CMK (cell line): ENCODE results near the gene PCK1.

Source experiments
- DNase-seq: peaks from one replicate; pipeline ENCODE4 v3.0.0-alpha.2; 2010; ENCODE audit warnings: low read depth

Gene PCK1

DNA sequence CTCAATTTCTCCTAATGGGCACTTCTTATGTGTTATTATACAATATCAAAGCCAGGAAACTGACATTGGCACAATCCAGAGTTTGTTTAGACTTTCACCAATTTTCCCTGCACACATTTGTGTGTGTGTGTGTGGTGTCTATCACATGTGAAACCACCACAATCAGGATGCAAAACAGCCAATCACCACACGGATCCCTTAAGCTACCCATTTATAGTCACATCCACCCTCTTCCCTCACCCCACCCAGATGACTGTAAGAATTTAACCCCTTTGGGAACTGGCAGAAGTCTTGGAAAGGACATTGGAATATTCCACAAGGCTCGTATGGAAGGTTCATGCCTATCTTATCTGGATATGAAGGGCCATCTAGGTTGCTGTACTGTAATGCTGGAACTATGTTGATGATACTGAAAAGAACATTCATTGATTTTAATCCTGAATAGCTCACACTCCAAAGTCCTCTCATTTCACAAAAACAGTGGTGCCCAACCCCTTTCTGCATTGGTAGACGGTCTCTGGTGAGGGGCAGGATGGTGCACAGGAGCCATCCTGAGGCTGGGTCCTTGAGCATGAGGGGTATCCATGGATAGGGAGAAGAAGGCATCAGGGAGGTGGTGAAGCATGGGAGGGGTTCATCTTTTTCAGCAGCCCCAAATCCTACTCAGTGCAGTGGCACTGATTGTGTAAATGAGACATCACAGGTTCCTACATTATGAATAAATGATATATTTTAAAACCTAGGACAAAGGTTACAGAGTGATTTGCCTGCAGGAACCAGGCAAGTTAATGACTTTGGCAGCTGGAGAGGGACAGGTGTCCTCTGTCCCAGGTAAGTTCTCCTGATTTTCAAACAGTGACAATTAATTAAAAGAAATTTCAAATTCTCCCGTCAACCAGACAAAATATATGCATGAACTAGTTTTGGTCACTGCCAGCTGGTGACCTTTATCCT, 23.9 kb upstream of the PCK1 start:
- DNase-seq, result no peak

DNA sequence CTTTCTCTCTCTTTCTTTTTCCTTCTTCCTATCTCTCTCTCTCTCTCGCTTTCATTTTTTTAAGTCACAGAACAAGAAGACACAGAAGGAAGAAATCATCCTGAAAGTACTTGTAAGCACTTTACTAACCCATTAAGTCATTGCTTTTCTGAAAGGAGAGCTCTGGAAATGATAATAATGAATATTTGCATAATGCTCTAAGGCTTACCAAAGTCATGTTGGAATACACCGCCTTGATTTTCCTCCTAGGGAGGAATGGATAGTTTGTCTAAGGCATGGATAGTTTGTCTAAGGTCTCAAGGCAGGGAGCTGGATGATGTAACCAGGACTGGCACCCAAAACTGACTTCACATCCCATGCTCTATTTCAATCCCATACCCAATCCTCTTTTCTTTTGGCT, 23.1 kb upstream of the PCK1 start:
- DNase-seq, result no peak

DNA sequence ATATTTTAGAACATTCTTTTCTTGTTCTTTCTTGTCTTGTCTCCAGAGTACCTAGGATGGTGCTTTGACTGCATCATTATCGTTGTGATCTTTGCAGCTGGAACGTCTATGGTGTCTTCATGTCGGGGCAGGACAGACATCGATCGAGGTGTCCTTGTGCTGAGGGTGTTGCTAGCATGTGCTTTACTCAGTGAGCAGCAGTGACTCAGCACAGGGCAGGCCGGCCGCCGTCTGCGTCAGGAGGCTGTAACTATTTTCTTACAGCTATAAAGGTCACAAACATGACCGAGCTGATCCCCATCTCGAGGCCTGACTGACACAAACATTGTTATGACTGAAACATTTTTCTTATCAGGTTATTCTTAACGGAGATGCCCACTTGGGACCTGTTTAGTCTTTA, 21.0 kb upstream of the PCK1 start:
- no peak for DNase-seq

DNA sequence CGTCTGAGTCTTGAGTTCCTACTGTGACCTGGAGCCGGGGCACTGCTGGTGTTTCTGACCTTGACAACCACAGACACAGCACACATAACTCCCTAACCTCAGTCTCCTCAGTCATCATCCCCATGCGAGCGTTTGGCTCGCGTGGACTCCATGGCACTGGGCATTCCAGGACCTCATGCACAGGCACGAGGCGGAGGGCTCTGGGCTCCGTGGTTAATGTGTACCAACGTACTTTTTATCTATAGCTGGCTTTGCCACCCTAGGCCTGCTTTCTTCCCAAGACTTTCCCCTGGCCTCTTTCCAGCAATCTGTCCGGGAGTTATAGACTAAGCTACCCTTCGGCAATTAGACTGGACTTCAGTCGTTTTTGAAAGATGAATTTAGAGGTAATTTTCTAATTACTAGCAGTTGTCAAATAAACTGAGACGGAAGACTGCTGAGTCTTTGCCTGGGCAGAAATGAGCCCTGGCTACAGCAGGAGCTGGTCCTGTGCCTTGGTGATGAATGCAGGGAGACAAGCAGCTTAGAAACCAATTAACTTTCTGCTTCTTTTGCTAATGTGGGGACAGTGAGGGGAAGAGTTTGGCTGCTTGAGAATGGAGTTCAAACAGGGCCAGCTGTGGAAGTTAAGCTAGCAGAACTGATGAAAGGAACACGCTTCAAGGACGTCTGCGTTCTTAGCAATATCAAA, 19.9 kb upstream of the PCK1 start:
- no peak for DNase-seq

DNA sequence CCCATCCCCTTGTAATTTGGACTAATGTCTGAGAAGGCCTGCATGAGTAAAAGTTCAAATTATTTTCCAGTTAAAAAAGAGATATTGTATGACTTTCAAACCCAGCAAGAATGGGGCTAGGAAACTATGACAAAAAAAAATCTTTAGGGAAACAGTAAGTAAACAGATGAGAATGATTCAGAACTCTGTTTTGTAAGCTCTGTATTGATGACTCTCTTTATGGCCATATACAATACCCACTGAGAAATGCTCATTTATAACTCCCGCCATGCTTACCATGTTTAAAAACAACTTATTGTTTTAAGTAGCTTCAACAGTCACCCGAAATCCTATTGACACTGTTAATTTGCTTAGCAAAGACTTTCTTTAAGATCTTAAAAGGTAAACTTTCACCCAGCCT, 17.2 kb upstream of the PCK1 start:
- DNase-seq, result no peak

DNA sequence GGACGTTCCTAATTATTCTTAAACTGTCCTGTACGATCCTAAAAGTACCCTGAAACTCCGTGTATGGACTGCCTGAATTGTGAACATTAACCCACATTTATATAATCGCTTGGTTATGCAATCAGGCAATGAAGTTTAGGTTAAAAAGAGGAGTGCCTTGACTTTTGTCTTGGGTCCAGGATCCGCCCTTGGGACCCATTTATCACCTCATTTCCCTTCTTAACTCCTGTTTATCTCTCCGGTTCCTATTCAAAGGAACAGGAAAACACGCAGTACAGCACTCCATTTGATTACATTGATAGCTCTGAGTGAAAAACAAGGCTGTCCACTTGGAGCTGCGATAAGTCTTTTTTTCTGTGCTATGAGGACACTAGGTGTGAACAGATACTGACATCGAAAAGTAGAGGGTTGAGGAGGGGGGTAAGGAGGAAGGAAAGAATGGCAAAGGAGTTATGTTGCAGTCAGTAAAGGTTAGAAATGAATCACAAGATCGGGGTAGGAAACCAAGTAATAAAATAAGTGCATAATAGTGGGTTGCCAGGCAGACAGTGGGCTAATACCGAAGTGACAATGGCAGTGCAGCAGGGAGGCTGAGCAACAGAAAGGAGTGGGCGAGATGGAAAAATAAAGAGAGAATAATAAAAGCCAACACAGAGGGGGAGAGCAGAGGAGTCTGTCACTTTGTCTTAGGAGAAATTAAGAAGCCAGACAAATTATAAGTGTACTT, 15.9 kb upstream of the PCK1 start:
- DNase-seq, result no peak

DNA sequence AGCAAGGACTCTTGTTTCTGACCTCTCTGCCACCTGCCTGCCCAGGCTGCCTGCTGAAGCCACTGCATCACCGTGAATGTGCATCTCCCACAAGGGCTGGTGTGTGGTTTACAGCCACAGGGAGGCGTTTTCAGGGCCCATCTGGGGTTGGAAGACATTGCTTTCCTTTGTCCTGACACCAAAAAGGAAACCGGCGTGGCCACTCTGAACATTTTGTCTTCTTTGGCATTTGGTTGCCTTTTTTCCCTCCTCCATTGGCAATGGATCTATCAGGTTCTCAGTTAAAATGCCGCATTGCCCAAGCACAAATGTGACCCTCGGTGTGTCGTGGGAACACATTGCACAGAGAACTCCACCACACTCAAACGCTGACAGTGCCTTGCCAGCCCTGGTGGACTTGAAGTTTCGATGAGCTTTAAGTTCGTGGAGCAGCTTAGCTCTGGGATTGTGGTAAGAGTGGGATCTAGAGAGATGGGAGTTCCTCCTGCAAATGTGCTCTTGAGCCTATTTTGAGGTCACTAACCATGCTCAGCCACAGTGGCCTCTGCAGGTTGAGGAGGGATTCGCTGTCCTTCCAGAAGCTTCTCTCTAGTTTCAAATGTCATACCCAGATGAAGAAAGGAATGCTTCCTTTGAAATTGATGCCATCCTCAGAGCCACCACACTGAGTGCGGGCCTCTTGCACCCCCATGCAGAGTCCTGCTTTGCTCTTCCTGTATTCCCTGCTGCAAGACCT, 14.8 kb upstream of the PCK1 start:
- DNase-seq, result no peak

DNA sequence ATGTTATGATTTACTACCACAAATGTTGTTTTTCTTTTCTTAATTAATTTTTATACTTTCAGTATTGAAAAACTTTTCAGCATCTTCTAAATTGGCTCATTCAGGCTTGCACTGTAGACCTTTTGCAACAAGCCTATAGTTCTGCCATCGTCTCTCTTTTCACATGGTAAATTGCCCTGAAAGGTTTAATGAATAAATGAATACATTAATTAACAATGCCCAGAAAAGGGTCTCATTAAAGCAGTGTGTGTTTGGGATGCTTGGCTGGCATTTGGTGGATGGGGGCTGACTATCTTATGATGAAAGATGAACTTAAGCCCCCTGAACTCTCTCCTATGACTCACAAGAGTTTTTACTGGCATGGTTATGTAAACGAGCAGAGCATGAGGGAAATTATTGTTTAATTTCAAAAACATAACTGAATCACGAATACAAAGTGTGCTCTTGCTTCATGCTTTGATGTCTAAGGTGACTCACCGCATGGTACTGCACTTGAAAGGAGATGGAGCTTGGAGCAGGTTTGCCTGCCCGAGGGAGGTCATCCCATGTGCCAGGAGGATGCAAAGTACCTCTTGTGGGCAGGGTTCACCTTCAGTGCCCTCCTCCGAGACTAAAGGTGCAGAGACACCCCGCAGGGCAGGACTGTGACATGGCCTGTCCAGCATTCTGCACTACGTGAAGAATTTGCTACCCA, 13.8 kb upstream of the PCK1 start:
- DNase-seq, result no peak

DNA sequence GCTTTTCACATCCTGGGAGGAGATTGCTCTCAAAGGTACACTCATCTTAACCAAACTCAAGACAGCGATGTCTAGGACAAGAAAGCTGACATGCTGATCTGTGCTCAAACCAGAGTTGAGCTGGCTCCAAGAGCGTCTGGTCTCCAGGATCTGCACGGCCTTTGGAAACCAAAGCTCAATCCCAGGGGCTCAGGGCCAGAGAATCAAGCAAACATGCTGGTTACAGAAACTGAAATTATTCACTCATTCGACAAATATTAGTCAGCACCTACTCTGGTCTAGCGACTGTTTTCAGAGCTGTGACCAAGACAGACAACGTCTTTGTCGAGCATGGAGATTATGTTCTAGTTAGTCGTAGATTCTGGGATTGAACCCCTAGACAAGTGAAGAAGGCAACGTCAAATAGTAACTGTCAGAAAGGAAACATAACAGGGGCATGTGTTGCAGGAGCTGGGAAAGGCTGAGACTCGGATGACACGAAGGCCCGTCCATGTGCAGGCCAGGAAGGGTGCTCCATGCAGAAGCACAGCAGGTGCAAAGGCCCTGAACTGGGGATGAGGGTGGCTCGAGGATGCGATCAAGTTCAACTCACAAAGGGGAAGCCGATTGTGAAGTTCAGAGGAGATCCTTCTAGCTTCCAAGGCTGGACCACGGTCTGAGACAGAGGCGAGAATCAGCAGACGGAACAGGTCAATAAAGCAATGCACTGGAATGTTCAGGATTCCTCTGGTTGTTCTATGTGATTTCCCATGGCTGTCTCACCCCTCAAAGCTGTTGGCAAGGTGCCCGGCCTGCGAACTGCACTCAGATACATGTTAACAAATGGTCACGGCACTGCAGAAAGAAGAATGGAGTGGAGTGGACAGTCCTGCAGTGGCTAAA, 12.5 kb upstream of the PCK1 start:
- DNase-seq, result no peak

DNA sequence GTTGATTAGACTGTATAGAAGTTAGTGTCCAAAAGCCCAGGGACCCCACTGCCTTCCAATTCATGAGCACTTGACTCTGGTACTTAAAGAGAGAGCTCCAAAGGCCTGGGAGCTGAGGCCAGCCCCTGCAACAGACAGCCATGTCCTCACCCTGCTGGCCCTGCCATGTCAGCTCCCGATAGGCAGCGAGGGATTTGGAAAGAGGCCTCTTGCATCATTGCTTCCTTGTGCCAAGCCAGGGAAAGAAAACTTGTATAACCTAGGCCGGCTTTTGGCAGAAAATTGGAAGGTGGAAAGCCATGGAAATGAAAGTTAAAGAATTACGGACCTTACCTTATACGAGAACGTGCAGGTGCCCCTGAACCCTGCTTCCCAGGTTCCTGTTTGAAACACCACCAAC, 8.4 kb upstream of the PCK1 start:
- no peak for DNase-seq

DNA sequence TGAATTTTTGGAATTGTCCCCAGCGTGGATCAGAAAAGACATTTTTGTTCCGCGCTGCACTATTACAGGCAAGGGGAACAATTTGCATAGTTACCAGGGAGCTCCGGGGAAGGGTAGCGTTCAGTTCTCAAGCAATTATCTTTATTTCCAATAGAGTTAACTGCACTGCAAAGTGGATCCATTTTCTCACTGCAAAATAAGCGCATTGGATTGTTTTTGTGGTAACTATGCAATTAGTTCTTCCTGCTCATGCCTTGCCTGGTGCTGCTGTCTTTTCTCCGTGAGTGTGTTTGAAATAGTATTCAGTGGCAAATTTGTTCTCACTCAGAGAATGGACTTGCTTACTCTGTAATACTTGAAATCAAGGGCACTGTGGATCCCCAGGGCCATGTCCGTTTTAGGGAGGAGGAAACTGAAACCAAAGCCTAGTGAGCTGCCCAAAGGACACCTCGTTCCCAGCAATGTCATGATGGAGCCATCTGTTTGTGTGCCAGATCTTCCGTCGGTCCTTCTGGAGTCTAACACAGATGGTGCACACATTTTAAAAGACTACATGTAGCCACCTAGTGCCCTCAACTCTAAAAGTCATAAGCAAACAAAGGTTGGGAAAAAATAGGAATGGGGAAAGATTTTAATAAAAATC, 7.4 kb upstream of the PCK1 start:
- no peak for DNase-seq

DNA sequence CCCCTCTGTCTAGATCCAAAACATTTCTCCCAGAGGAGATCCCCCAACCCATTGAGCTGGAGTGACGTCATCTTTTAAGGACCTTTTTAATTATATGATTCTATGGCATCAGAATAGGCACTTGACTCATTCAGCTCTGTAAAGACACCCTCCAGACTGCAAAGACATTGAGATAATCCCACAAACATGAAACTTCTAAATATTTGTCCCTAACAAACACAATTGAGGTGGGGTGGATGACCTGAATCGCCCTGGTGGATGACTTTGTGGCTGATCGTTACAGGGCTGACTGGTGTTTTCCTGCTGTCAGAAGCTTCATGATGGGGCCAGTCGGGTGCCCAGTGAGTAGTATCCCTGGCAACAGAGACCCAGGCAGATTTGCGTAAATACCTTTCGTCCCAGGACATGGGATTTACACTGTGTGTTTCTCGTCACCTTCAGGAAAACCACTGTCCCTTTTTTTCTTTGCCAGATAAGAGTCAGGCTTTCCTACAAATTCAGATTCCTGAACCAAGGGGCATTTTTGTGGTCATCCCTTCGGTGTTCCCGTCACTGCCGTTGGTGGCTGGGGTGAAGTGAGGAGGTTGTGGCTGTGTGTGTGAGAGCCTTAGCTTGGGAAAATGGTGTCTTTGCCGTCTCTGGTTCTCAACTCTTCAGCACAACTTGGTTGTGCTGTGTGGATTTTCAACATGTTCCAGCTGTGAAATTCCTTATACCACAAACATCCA, 5.3 kb upstream of the PCK1 start:
- DNase-seq, result no peak

DNA sequence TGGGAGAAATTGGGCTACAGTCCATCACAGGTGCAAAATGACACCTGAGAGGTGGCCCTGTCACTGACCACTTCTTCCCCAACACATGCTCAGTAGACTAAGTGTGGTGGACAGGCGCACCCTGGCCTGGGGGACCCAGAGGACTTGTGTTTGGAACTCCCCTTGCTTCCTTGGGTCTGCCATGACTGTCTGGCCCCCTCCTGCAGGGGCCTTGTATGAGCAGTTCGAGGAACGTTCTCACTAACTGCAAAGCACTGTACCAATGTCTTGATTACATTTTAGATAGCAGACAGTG, 4.0 kb upstream of the PCK1 start:
- no peak for DNase-seq

DNA sequence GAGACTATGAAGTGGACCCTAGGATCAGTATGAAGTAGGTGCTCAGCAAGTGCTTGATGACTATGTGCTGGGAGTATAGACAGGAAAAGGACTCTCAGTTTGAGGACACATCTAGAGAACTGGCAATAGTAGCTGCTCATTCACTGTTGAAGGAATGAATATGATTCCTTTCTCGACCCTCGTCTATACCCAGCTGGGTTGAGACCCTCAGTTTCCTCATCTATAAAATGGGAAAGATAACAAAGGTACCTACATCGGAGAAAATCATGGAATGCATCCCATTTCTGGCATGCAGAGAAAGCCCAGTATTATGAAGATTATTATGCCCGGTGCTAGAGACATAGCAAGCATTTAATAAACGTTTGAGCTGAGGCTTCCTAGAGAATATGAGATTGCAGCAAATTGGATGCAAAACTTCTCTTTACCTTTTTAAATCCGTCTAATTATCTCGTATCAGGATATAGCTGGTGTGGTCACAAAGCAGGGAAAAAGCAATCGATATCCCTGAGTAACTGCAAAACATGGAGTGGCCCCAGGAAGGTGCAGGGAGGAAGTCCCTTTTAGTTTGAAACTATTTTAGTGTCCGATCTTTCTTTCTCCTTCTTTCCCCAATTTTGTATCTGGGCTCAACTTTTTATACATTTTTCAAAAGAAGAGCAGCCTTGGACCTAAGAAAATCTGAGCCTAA, 2.8 kb upstream of the PCK1 start:
- no peak for DNase-seq

DNA sequence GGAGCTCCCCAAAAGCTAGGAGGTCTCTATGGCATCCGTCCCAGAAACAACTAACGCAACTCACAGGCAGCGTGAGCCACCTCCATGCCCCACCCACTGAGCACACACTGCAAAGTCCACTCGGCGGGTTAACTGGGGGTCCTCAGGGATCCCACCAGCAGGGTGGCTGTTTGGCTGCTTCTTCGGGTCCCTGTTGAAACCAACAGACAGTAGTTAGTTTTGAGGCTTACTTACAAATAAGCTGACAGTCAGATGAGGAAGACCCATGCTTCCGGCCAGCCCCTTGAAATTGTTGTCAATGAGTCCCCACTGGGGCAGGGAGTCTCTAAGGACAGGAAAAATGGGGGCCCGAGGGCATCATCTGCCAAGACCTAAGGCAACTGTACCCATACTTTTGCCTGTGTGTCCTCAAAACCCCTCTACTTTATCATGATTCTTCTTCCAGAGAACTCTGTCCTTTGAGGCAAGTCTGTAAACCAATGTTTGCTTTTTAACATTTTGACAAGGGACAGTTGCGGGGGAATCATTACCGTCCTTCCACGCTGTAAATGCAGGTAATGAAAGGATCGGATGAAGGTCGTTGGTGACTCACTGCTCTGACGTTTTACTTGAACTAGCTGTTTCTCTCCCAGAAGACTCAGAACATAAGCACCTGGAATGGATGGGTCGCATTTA, 2.2 kb upstream of the PCK1 start:
- no peak for DNase-seq

DNA sequence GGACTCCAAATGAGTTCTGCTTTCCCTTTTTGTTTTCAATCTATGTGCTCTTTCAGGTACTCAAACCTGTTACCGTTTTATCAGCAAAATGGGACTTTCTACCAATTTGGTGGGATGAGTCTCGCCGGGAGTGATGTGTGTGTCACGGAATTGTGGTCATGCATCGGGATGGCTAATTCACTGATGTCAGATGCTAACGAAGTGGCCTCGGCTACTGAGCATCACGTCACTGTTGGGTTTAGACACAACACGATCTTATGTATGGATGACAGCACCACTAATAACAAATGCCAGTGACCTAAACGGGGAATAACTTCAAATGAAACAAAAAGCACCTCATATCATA, 1.6 kb upstream of the PCK1 start:
- DNase-seq, result no peak

DNA sequence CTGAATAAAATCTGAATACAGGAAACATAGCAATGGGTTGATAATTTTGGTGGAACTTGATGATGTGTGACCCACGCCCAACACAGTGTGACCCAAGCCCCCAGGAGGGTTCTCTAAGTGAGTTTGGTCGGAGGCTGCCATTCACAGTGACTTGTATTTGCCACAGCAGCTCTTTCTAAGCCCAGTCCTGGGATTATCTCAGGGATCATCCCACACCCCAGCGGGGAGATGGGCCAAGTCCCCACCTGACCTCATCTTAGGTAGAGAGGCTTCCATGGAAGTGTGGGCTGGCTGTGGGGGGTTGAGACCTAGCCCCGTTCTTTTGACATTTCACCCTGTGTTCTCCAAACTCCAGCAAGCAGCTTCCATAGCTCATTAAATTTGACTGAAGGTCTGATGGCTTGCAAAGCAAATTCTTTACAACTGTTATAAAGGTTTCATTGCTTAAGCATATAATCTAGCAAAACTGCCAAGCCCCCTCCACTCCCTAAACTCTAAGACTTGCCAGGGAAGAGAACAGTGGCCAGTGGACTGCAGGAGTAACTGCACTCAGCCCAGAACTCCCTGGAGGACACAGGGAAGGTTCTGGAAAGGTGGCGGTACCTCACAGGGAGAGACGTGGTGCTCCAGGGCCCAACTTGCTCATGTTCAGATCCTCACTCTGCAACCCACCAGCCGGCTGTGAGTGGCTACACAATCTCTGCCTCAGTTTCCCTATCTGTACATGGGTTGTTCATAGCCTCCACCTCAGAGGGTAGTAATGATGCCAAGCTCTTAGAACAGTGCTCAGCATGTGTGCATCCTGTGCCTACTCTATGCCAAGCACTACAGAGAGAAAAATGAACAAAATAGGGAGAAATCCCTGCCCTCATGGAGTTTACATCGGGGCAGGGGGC, 1.0 kb upstream of the PCK1 start:
- DNase-seq, result no peak
